Smooth muscle cell (in vitro differentiated cells): Measurements from ENCODE around the gene TBL3. TPM values are rescaled to one million over a fixed set of nuclear protein-coding genes. Genes with fewer than 3 reads are reported as not detected.

Source experiments
- DNase-seq: peaks from one replicate; lab custom pipeline; 2025; ENCODE audit not compliant: unreplicated experiment; lab: John Stamatoyannopoulos, UW
- H2AFZ ChIP-seq: fragments of 200-600 bp; sonication (generic); 2 replicates; pipeline ENCODE4 v1.6.0; 2016; ENCODE audit warnings: antibody characterized with exemption, low read depth, mild to moderate bottlenecking
- H3F3A ChIP-seq: fragments of 200-600 bp; sonication (generic); 2 replicates; pipeline ENCODE4 v1.6.0; 2017; ENCODE audit warnings: antibody characterized with exemption, low read depth
- H3K27ac ChIP-seq: fragments of 200-600 bp; sonication (generic); 2 replicates; pipeline ENCODE4 v1.5.1; 2016; ENCODE audit warnings: low read depth, mild to moderate bottlenecking
- H3K27me3 ChIP-seq: fragments of 200-600 bp; sonication (generic); 2 replicates; pipeline ENCODE4 v1.6.1; 2016; ENCODE audit warnings: low read depth, mild to moderate bottlenecking
- H3K36me3 ChIP-seq: fragments of 200-600 bp; sonication (generic); 2 replicates; pipeline ENCODE4 v1.5.1; 2016; ENCODE audit warnings: low read depth
- H3K4me1 ChIP-seq: fragments of 200-600 bp; sonication (generic); 2 replicates; pipeline ENCODE4 v1.5.1; 2016; ENCODE audit warnings: low read depth
- H3K4me2 ChIP-seq: fragments of 200-600 bp; sonication (generic); 2 replicates; pipeline ENCODE4 v1.6.0; 2016; ENCODE audit warnings: mild to moderate bottlenecking
- H3K4me3 ChIP-seq: fragments of 200-600 bp; sonication (generic); 2 replicates; pipeline ENCODE4 v1.5.1; 2016; ENCODE audit warnings: mild to moderate bottlenecking
- H3K79me2 ChIP-seq: fragments of 200-600 bp; sonication (generic); 2 replicates; pipeline ENCODE4 v1.6.0; 2016; ENCODE audit warnings: low read depth, mild to moderate bottlenecking
- H3K9ac ChIP-seq: fragments of 200-600 bp; sonication (generic); 2 replicates; pipeline ENCODE4 v1.6.0; 2016; ENCODE audit warnings: low read depth
- H3K9me3 ChIP-seq: fragments of 200-600 bp; sonication (generic); replicated peaks from 2 replicates; pipeline ENCODE4 v1.5.1; 2016; ENCODE audit warnings: low read depth
- H4K20me1 ChIP-seq: fragments of 200-600 bp; sonication (generic); 2 replicates; pipeline ENCODE4 v1.6.0; 2016; ENCODE audit warnings: low read depth
- CTCF ChIP-seq: fragments of 200-600 bp; sonication (generic); IDR thresholded peaks from 2 replicates; pipeline ENCODE4 v1.5.1; 2017; ENCODE audit warnings: borderline replicate concordance, mild to moderate bottlenecking, antibody characterized with exemption; ENCODE audit not compliant: insufficient read depth, poor library complexity, severe bottlenecking
- WGBS: methylation state at CpG from one replicate; pipeline ENCODE4 v1.1.7; 2016; ENCODE audit warnings: low lambda C conversion rate; 5-methylcytosine and 5-hydroxymethylcytosine counted together
- polyA plus RNA-seq: library from polyadenylated mRNA; unstranded; fragments of >200 nt; fragmentation: Nextera tagmentation; extraction: Ambion mirVana; gene quantifications from 2 replicates; pipeline ENCODE4 v1.2.1, GENCODE V29; 2016
- total RNA-seq: library from RNA; depleted of rRNA; stranded (reverse); fragments of >200 nt; gene quantifications from 2 replicates; pipeline ENCODE4 v1.2.3, GENCODE V29; 2014

TBL3 gene
- total and polyA plus RNA-seq, 2 experiments from 2014 or later, result 28.5 to 81.7 TPM

DNA sequence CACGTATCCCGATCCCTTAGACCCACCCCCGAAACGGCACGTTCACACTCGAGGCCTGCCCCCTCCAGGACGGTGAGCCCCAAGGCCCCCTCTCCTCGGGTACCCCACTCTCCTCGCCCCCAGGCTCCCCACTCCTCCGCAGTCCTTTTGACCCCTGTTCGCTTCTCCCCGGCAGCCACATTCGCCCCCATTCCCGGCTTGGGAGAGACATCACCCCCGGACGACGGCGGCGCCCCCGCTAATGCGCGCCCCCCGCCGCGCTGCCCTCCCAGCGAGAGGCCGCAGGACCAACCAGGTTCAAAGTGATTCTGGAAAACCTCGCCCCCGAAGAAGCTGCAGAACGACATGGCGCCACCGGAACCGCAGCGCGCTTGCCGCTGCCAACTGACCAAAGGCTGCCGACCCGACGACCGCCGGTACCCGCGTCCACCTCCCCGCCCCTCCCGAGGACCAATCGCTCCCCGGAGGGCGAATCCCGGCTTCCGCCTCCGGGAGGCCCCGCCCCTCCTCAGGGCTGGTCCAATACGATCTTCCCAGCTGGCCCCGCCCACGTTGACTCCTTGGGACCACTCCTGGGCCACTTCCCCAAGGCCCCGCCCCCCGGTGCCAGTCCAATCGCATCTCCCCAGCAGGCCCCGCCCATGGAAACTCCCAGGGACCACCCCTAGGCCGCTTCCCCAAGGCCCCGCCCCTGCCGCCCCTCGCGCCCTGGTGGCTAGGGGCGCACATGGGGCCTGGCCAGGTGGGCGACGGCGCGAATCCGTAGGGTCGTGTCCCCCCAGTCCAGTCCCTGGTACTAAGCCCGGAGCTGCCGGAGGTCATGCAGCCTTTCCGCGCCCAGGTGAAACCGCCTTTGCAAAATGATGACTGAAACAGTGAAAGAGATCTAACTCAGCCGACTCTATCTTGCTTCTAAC is 28.8 kb upstream of the TBL3 start, which contains the start of gene MSRB1:
MSRB1 (minus strand) TSS at position 390 of the 917 bp plus-strand sequence; CDS start at position 347, 43 bp downstream.
- DNase-seq, result peak; percentile 96
- H4K20me1 ChIP-seq, result no peaks in the 10 kb centered on the region
- no peaks in the 10 kb centered on the region for H3F3A ChIP-seq
- TF ChIP-seq CTCF, result no peak
- 12% methylated on average over 19 of the region's 77 CpGs for WGBS
- H3K9ac ChIP-seq, result peak within 1 kb of the TSS; percentile 72
- H3K27me3 ChIP-seq, result no peaks in the 10 kb centered on the region
- no peaks in the 10 kb centered on the region for H3K36me3 ChIP-seq
- peak within 1 kb of the TSS; percentile 21 for H3K27ac ChIP-seq
- H3K4me2 ChIP-seq, result peak within 1 kb of the TSS; percentile 97
- peaks cover 7% of the 10 kb centered on the region for H3K4me1 ChIP-seq
- H3K9me3 ChIP-seq, result no peaks in the 10 kb centered on the region
- no peaks in the 10 kb centered on the region for H3K79me2 ChIP-seq
- H2AFZ ChIP-seq, result peak within 1 kb of the TSS; percentile 92
- peak within 1 kb of the TSS; percentile 82 for H3K4me3 ChIP-seq

GRCh38 chr16:1944612-1945199 is 27.1 kb upstream of the TBL3 start:
- TF ChIP-seq CTCF, result no peak
- H3K4me1 ChIP-seq, result peaks cover 7% of the 10 kb centered on the region
- H3K36me3 ChIP-seq, result no peaks in the 10 kb centered on the region
- H3K9ac ChIP-seq, result no peak overlapping the region
- no peaks in the 10 kb centered on the region for H3K79me2 ChIP-seq
- no peak overlapping the region for H2AFZ ChIP-seq
- H3K27ac ChIP-seq, result no peak overlapping the region
- 95% methylated on average over 21 of the region's 21 CpGs for WGBS
- no peaks in the 10 kb centered on the region for H3K9me3 ChIP-seq
- no peak overlapping the region for H3K4me2 ChIP-seq
- H3K27me3 ChIP-seq, result no peaks in the 10 kb centered on the region
- no peaks in the 10 kb centered on the region for H3F3A ChIP-seq
- no peak overlapping the region for H3K4me3 ChIP-seq
- H4K20me1 ChIP-seq, result no peaks in the 10 kb centered on the region
- no peak for DNase-seq

GRCh38 chr16:1945559-1946391 is 26.1 kb upstream of the TBL3 start:
- no peak overlapping the region for H2AFZ ChIP-seq
- TF ChIP-seq CTCF, result no peak
- H3K4me3 ChIP-seq, result no peak overlapping the region
- no peaks in the 10 kb centered on the region for H4K20me1 ChIP-seq
- no peak for DNase-seq
- WGBS, result 88% methylated on average over 19 of the region's 19 CpGs
- H3K4me1 ChIP-seq, result peaks cover 7% of the 10 kb centered on the region
- H3K27me3 ChIP-seq, result no peaks in the 10 kb centered on the region
- H3K36me3 ChIP-seq, result no peaks in the 10 kb centered on the region
- no peak overlapping the region for H3K27ac ChIP-seq
- no peaks in the 10 kb centered on the region for H3K79me2 ChIP-seq
- H3F3A ChIP-seq, result no peaks in the 10 kb centered on the region
- H3K9ac ChIP-seq, result no peak overlapping the region
- H3K4me2 ChIP-seq, result no peak overlapping the region
- H3K9me3 ChIP-seq, result no peaks in the 10 kb centered on the region
